HUES64 (cell line): Measurements from ENCODE around the gene MRPL41.
"Not testable (repeated sequence)": the region's sequence is repeated elsewhere in the genome, so short reads cannot be mapped to it uniquely, and the experiment has no call there.

Source experiments
- H3K27ac ChIP-seq: 2 replicates; pipeline ENCODE4 v1.7.0; 2013; ENCODE audit warnings: low read depth, low read length, inconsistent platforms
- H3K27me3 ChIP-seq: 2 replicates; pipeline ENCODE4 v1.6.1; 2013; ENCODE audit warnings: mild to moderate bottlenecking, low read length; ENCODE audit not compliant: insufficient read depth
- H3K36me3 ChIP-seq: 2 replicates; pipeline ENCODE4 v1.6.1; 2013; ENCODE audit warnings: mild to moderate bottlenecking, low read length; ENCODE audit not compliant: insufficient read depth
- H3K4me1 ChIP-seq: 2 replicates; pipeline ENCODE4 v1.6.1; 2013; ENCODE audit warnings: mild to moderate bottlenecking, low read length, moderate library complexity; ENCODE audit not compliant: insufficient read depth
- H3K4me3 ChIP-seq: 2 replicates; pipeline ENCODE4 v1.5.1; 2013; ENCODE audit warnings: mild to moderate bottlenecking, low read length, moderate library complexity
- H3K9ac ChIP-seq: 2 replicates; pipeline ENCODE4 v1.6.1; 2013; ENCODE audit warnings: mild to moderate bottlenecking, low read depth, low read length
- H3K9me3 ChIP-seq: 2 replicates; pipeline ENCODE4 v1.6.1; 2013; ENCODE audit warnings: low read depth, low read length; ENCODE audit not compliant: insufficient read depth
- WGBS: fragments of 150-250, 120-280 bp; methylation state at CpG from one replicate; pipeline ENCODE4 v1.1.7; 2013; ENCODE audit warnings: missing lambda C conversion rate; 5-methylcytosine and 5-hydroxymethylcytosine counted together

MRPL41 gene

GRCh38 chr9:137513801-137514570 lies 37.7 kb upstream of the MRPL41 start:
- not testable (repeated sequence) for H3K36me3 ChIP-seq, H3K4me3 ChIP-seq, H3K27ac ChIP-seq, H3K9me3 ChIP-seq, H3K4me1 ChIP-seq, H3K27me3 ChIP-seq, H3K9ac ChIP-seq
- WGBS: 91% methylated on average over 42 of the region's 42 CpGs

GRCh38 chr9:137514691-137515337 lies 36.9 kb upstream of the MRPL41 start:
- Histone ChIP-seq H3K27ac (no peak overlapping the region), H3K9ac (no peak overlapping the region), H3K9me3 (no peaks in the 10 kb centered on the region), H3K4me3 (no peak overlapping the region), H3K36me3 (no peaks in the 10 kb centered on the region), H3K27me3 (no peaks in the 10 kb centered on the region), H3K4me1 (no peaks in the 10 kb centered on the region)
- 94% methylated on average over 30 of the region's 30 CpGs for WGBS

DNA sequence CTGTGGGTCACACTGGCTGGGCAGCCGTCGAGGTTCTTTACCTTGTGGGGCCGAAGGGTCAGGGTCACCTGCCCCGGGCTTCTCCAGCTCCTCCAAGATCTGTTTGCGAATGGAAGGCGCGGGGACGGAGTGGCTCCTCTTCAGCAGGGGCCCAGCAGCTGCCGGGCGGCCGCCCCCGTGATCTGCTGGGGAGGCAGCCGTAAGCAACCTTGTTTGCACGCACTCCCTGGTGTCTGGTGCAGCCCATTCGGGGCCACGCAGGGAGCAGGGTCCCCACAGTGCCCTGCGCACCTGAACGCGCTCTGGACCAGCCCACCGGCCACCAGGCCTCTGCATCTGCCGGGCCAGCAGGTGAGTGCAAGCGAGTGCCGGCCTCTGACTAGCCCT lies 36.3 kb upstream of the MRPL41 start:
- WGBS: 85% methylated on average over 23 of the region's 23 CpGs
- no peak overlapping the region for H3K4me3 ChIP-seq
- H3K27me3 ChIP-seq: no peaks in the 10 kb centered on the region
- H3K9ac ChIP-seq: no peak overlapping the region
- H3K36me3 ChIP-seq: no peaks in the 10 kb centered on the region
- H3K27ac ChIP-seq: no peak overlapping the region
- no peaks in the 10 kb centered on the region for H3K4me1 ChIP-seq
- no peaks in the 10 kb centered on the region for H3K9me3 ChIP-seq

DNA sequence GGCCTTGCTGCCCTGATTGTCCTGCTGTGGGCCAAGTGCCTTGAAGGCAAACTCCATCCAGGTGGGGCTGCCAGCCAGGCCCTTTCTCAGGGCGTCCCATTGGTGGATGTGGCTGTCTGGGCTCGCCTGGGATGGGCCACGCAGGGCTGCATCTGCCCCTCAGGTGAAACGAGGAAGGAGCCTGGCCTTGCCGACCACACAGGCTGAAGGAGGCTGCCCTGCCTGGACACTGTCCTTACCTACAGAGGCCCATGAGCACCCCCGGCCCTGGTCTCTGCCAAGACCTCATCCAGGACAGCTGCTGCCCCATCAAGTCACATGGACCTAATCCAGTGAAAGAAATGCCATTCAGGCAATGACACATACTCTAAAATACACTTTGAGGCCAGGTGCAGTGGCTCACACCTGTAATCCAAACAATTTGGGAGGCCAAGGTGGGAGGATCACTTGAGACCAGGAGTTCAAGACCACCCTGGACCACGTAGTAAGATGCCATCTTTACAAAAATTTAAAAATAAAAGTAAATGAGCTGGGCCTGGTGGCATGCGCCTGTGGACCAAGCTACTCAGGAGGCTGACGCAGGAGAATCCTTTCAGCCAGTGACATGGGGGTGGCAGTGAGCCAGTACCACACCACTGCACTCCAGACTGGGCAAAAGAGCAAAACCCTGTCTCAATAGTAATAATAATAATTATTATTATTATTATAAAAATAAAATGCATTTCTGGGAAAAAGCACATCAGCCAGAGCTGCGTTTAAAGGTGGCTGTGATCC lies 35.3 kb upstream of the MRPL41 start:
- no peak overlapping the region for H3K27ac ChIP-seq
- no peaks in the 10 kb centered on the region for H3K9me3 ChIP-seq
- H3K27me3 ChIP-seq: no peaks in the 10 kb centered on the region
- no peak overlapping the region for H3K4me3 ChIP-seq
- H3K36me3 ChIP-seq: no peaks in the 10 kb centered on the region
- no peaks in the 10 kb centered on the region for H3K4me1 ChIP-seq
- no peak overlapping the region for H3K9ac ChIP-seq
- WGBS: 75% methylated on average over 10 of the region's 10 CpGs

- H3K9ac ChIP-seq, H3K36me3 ChIP-seq, H3K4me3 ChIP-seq, H3K4me1 ChIP-seq, H3K9me3 ChIP-seq, H3K27ac ChIP-seq, H3K27me3 ChIP-seq: not testable (repeated sequence)
- 91% methylated on average over 13 of the region's 13 CpGs for WGBS
Measured at GRCh38 chr9:137518661-137519459, 32.8 kb upstream of the MRPL41 start.

DNA sequence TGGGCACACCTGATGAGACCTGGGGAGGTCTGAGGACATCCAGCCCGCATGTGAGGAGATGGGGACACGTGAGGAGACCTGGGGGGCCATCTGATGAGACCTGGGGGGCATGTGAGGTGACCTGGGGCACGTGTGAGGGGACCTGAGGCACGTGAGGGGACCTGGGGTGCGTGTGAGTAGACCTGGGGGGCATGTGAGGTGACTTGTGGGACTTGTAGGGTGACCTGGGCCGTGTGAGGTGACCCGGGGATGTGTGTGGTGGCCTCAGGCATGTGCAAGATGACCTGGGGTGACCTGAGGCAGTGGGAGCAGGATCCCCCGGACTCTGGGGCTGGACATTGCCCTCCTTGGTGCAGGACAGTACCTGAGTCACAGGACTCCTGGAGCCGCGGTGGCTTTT lies 32.1 kb upstream of the MRPL41 start:
- WGBS: 86% methylated on average over 10 of the region's 10 CpGs
- no peak overlapping the region for H3K27ac ChIP-seq
- H3K4me3 ChIP-seq: no peak overlapping the region
- no peaks in the 10 kb centered on the region for H3K27me3 ChIP-seq
- no peaks in the 10 kb centered on the region for H3K4me1 ChIP-seq
- H3K36me3 ChIP-seq: no peaks in the 10 kb centered on the region
- no peak overlapping the region for H3K9ac ChIP-seq
- H3K9me3 ChIP-seq: no peaks in the 10 kb centered on the region

GRCh38 chr9:137520614-137521404 lies 30.9 kb upstream of the MRPL41 start:
- no peaks in the 10 kb centered on the region for H3K27me3 ChIP-seq
- no peak overlapping the region for H3K4me3 ChIP-seq
- H3K9ac ChIP-seq: no peak overlapping the region
- H3K9me3 ChIP-seq: no peaks in the 10 kb centered on the region
- no peak overlapping the region for H3K27ac ChIP-seq
- 87% methylated on average over 30 of the region's 30 CpGs for WGBS
- no peaks in the 10 kb centered on the region for H3K4me1 ChIP-seq
- H3K36me3 ChIP-seq: no peaks in the 10 kb centered on the region

GRCh38 chr9:137521405-137521985 lies 30.2 kb upstream of the MRPL41 start:
- Histone ChIP-seq H3K4me3 (no peak overlapping the region), H3K4me1 (no peaks in the 10 kb centered on the region), H3K27me3 (no peaks in the 10 kb centered on the region), H3K36me3 (no peaks in the 10 kb centered on the region), H3K9me3 (no peaks in the 10 kb centered on the region), H3K27ac (no peak overlapping the region), H3K9ac (no peak overlapping the region)
- 95% methylated on average over 18 of the region's 18 CpGs for WGBS

DNA sequence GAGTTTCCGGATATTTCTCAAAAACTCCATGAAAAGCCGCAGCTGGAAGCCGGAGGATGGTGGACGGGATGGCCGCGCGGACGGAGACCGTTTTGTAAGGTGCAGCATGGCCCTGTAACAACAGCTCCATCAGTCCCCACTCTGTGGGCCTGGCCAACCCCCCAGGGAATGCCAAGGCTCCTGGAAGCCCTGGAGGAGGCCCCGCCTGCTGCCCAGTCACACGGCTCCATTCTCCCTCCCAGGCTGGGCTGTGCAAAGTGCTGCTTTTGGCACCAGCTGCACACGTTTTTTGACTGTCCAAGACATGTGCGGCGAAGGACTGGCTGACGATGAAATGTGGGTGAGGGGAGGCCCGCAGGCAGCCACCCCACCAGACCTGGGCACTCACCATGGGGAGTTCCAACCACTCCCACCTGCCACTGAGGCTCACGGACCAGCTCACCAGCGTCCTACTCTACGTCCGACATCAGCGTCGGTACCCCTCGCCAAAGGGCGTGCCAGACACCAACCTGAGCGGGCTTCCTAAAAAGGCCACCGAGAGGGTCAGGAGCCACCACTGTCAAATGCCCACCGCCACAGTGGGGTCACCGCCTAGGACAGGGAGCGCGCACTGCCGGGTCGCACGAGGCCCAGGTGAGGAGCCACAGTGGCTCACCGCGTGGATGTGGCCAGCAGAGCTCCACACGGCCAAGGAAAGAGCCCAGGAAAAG lies 28.8 kb upstream of the MRPL41 start:
- no peak overlapping the region for H3K4me3 ChIP-seq
- H3K4me1 ChIP-seq: no peaks in the 10 kb centered on the region
- 95% methylated on average over 36 of the region's 36 CpGs for WGBS
- no peak overlapping the region for H3K27ac ChIP-seq
- H3K36me3 ChIP-seq: no peaks in the 10 kb centered on the region
- no peaks in the 10 kb centered on the region for H3K27me3 ChIP-seq
- H3K9ac ChIP-seq: no peak overlapping the region
- H3K9me3 ChIP-seq: no peaks in the 10 kb centered on the region
